HepG2 (cell line): Measurements from ENCODE around the gene DPM1. TPM values are rescaled to one million over a fixed set of nuclear protein-coding genes. Genes with fewer than 3 reads are reported as not detected.
A peak's percentile ranks its signal among the peaks of the same experiment; 100 is the strongest.

Experiments
- ATF5 ChIP-seq: sonication (generic); formaldehyde crosslinking; IDR thresholded peaks from 2 replicates; pipeline ENCODE4 v1.4.0; 2020; ENCODE audit warnings: mild to moderate bottlenecking, low read depth, missing genetic modification reagents
- CREM ChIP-seq, 2 experiments: sonication (generic) in 1 of 2; formaldehyde crosslinking in 1 of 2; IDR thresholded peaks; 2 replicates each; pipeline versions ENCODE4 v1.4.0 to v1.6.1; 2016 to 2020; ENCODE audit warnings: antibody characterized with exemption in 1 of 2, mild to moderate bottlenecking in 1 of 2, missing genetic modification reagents in 1 of 2
- KLF11 ChIP-seq: IDR thresholded peaks from 2 replicates; pipeline ENCODE4 v1.6.1; 2016; ENCODE audit warnings: missing compliant biosample characterization
- MIER2 ChIP-seq: IDR thresholded peaks from 2 replicates; pipeline ENCODE4 v1.6.1; 2016; ENCODE audit warnings: missing biosample characterization, missing genetic modification reagents
- SRF ChIP-seq: IDR thresholded peaks from 2 replicates; pipeline ENCODE4 v1.6.1; 2011; ENCODE audit warnings: mild to moderate bottlenecking, low read depth, low read length, moderate library complexity
- TFE3 ChIP-seq: IDR thresholded peaks from 2 replicates; pipeline ENCODE4 v1.6.1; 2016
- ZBTB26 ChIP-seq: IDR thresholded peaks from 2 replicates; pipeline ENCODE4 v1.6.1; 2016; ENCODE audit warnings: missing compliant biosample characterization, missing genetic modification reagents, borderline replicate concordance
- ZHX1 ChIP-seq: sonication (generic); formaldehyde crosslinking; IDR thresholded peaks from 2 replicates; pipeline ENCODE4 v1.8.1; 2022; ENCODE audit warnings: low read depth, mild to moderate bottlenecking, missing genetic modification reagents
- ZNF24 ChIP-seq: fragments of 450-650 bp; IDR thresholded peaks from 2 replicates; pipeline ENCODE4 v1.6.1; 2017; ENCODE audit warnings: antibody characterized with exemption, mild to moderate bottlenecking
- ZNF33A ChIP-seq: sonication (generic); formaldehyde crosslinking; IDR thresholded peaks from 2 replicates; pipeline ENCODE4 v1.5.1; 2020; ENCODE audit warnings: missing genetic modification reagents, mild to moderate bottlenecking, moderate library complexity, borderline replicate concordance
- ZNF414 ChIP-seq: sonication (generic); formaldehyde crosslinking; IDR thresholded peaks from 2 replicates; pipeline ENCODE4 v1.5.0; 2020; ENCODE audit warnings: missing genetic modification reagents
- ZNF564 ChIP-seq: sonication (generic); formaldehyde crosslinking; IDR thresholded peaks from 2 replicates; pipeline ENCODE4 v1.8.1; 2023; ENCODE audit warnings: mild to moderate bottlenecking, missing genetic modification reagents
- ZNF570 ChIP-seq: sonication (generic); formaldehyde crosslinking; IDR thresholded peaks from 2 replicates; pipeline ENCODE4 v1.4.0; 2020; ENCODE audit warnings: mild to moderate bottlenecking, missing genetic modification reagents, borderline replicate concordance
- ZNF574 ChIP-seq: sonication (generic); formaldehyde crosslinking; IDR thresholded peaks from 2 replicates; pipeline ENCODE4 v1.4.0; 2020; ENCODE audit warnings: missing genetic modification reagents
- ZNF720 ChIP-seq: sonication (generic); formaldehyde crosslinking; IDR thresholded peaks from 2 replicates; pipeline ENCODE4 v1.4.0; 2020; ENCODE audit warnings: missing genetic modification reagents
- ZNF775 ChIP-seq: sonication (generic); formaldehyde crosslinking; IDR thresholded peaks from 2 replicates; pipeline ENCODE4 v1.4.0; 2020; ENCODE audit warnings: missing genetic modification reagents, mild to moderate bottlenecking, moderate library complexity, borderline replicate concordance
- ZNF883 ChIP-seq: sonication (generic); formaldehyde crosslinking; IDR thresholded peaks from 2 replicates; pipeline ENCODE4 v1.5.1; 2020; ENCODE audit warnings: mild to moderate bottlenecking, missing genetic modification reagents; ENCODE audit errors: not compliant biosample characterization
- polyA plus RNA-seq, 8 experiments: library from polyadenylated mRNA; depleted of rRNA in 3 of 8; stranded (reverse) in 7 of 8; unstranded in 1 of 8; fragments of >200 nt; fragmentation: Illumina TruSeq in 4 of 8; extraction: Trizol in 4 of 8; gene quantifications; 2 replicates each; pipeline versions ENCODE4 v1.2.1 to v1.2.3, GENCODE V29; 2011 to 2016; ENCODE audit warnings: low read depth in 4 of 8, missing spikeins in 1 of 8, mixed read lengths in 1 of 8; ENCODE audit not compliant: insufficient read depth in 1 of 8
- total RNA-seq, 5 experiments: library from RNA; depleted of rRNA; stranded (reverse); fragments of >200 nt; fragmentation: Illumina TruSeq; extraction: Trizol; gene quantifications; 2 replicates each; pipeline ENCODE4 v1.2.3, GENCODE V29; 2016; ENCODE audit warnings: low read depth in 1 of 5

The DPM1 gene
- total and polyA plus RNA-seq, 2 of the 13 experiments (the other 11 are each of a cell fraction or from before 2014, with no cell fraction given), result 83.2 to 161 TPM

GRCh38 chr20:50957798-50958614 lies at the start of gene DPM1 (continued):
- TF ChIP-seq ZBTB26 (peak; percentile 67), SRF (no peak), ZHX1 (no peak), ZNF574 (CRISPR knock-in tag) (peak; percentile 94), ZNF775 (CRISPR knock-in tag) (peak; percentile 32; the same call in 1 of the 2 replicates), KLF11 (CRISPR knock-in tag) (no peak; the same call in 1 of the 2 replicates), CREM (IDR thresholded peaks at IDR 0.05) (peak; percentile 98; the same call in 1 of the 2 replicates), CREM (CRISPR knock-in tag; IDR thresholded peaks at IDR 0.05) (peak; percentile 35; the same call in 1 of the 2 replicates), ZNF570 (CRISPR knock-in tag) (no peak), ZNF33A (no peak), ZNF414 (CRISPR knock-in tag) (peak; percentile 93), ZNF24 (no peak), ZNF720 (CRISPR knock-in tag) (0 out of 2 replicates have a peak, but pooled peaks have one; percentile 82), MIER2 (CRISPR knock-in tag) (peak; percentile 13; the same call in 1 of the 2 replicates), ATF5 (CRISPR knock-in tag) (peak; percentile 77; the same call in 1 of the 2 replicates), ZNF564 (CRISPR knock-in tag) (peak; percentile 45; the same call in 1 of the 2 replicates), TFE3 (CRISPR knock-in tag) (no peak; the same call in 1 of the 2 replicates), ZNF883 (CRISPR knock-in tag) (peak; percentile 18)
